ENCODE data around the gene ASPHD2.

The ASPHD2 gene

DNA sequence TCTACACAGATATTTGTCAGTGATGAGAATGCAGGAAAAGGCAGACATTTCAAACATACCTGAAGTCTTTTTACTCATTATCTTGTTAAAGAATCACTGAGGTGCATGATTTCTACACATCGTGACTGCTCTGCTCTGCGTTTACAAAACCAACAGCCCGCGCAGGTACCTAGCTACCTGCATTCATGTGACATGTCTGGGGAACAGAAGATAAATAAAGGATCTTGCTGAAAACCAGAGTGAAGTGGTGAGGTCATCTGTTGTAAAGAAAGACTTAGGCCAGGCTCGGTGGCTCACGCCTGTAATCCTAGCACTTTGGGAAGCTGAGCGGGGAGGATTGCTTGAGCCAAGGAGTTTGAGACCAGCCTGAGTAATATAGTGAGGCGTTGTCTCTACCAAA is 15.7 kb downstream of the ASPHD2 start:
- no peak for DNase-seq (ENCODE audit: low spot score)
- in situ Hi-C loops (cut with MboI; ENCODE audit: low pct_unique_long_range_greater_than_20kb, low sequenced_read_pairs, unreplicated experiment), result no loop called here
- TF ChIP-seq, protein P1, sequence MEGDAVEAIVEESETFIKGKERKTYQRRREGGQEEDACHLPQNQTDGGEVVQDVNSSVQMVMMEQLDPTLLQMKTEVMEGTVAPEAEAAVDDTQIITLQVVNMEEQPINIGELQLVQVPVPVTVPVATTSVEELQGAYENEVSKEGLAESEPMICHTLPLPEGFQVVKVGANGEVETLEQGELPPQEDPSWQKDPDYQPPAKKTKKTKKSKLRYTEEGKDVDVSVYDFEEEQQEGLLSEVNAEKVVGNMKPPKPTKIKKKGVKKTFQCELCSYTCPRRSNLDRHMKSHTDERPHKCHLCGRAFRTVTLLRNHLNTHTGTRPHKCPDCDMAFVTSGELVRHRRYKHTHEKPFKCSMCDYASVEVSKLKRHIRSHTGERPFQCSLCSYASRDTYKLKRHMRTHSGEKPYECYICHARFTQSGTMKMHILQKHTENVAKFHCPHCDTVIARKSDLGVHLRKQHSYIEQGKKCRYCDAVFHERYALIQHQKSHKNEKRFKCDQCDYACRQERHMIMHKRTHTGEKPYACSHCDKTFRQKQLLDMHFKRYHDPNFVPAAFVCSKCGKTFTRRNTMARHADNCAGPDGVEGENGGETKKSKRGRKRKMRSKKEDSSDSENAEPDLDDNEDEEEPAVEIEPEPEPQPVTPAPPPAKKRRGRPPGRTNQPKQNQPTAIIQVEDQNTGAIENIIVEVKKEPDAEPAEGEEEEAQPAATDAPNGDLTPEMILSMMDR (IDR thresholded peaks at IDR 0.05; ENCODE audit: extremely low read depth, insufficient read depth, missing control alignments), result no peak

DNA sequence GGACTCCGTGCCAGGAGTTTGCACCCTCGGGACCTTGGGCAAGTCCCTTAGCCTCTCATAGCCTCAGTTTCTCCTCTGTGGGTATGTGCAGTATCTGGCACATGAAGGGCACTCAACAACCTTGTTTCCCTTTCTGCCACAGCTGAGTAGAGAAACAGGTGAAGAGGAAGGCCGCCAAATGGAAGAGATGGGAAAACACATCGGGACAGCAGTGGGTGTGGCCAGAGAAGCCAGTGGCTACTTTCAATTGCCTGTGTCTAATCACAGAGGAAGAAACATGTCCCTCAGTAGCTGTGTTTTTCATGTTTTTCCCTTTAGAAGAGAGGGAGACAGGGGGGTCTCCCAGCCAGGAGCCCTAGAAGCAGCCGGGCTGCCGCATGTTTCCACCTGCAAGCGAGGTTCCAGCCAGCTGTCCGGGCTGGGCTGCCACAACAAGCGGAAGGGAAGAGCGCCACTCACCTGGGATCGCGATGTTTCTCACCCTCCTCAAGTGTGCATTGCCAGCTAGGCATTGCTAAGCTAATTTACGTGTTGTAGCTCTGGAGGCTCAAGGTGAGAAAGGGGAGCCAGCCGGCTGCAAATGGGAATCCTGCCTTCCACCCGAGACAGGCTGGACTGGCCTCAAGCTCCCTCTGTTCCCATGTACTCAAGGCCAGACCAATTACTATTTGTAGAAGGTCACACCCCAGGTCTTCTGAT is 16.7 kb downstream of the ASPHD2 start:
- in situ Hi-C loops (cut with MboI; ENCODE audit: low pct_unique_long_range_greater_than_20kb, low sequenced_read_pairs, unreplicated experiment), result no loop called here
- TF ChIP-seq, protein P1 (IDR thresholded peaks at IDR 0.05; ENCODE audit: extremely low read depth, insufficient read depth, missing control alignments), result no peak

DNA sequence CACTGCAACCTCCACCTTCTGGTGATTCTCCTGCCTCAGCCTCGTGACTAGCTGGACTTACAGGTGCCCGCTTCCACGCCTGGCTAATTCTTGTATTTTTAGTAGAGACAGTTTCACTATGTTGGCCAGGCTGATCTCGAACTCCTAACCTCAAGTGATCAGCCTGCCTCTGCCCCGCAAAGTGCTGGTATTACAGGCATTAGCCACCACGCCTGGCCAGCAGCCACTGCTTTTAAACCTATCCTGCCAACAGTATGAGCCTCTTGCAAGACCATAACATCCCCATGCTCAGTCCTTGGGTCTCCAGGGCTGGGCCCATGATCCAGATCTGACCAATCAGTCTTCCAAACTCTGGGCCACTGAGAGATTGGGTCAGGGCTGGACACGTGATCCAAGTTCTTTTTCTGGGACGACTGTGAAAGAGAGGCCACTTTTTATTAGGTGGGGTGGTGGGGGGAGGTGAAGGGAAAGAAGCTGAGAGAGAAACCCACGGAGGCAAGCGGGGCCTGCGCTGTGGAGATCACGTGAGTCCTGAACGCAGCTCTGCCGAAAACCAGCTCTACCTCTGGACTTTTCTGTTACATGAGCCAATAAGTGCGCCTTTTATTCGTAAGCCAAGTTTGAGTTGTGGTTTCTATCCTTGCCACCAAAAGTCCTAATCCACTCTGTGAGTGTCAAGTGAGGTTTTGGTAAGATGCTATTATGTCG is 17.9 kb downstream of the ASPHD2 start:
- in situ Hi-C loops (cut with MboI; ENCODE audit: low pct_unique_long_range_greater_than_20kb, low sequenced_read_pairs, unreplicated experiment), result no loop called here
- DNase-seq (ENCODE audit: low spot score), result no peak
- TF ChIP-seq, protein P1 (IDR thresholded peaks at IDR 0.05; ENCODE audit: extremely low read depth, insufficient read depth, missing control alignments), result no peak

More for the DNA sequence above, 16.7 kb downstream of the ASPHD2 start:
- DNase-seq (ENCODE audit: low spot score), result no peak

DNA sequence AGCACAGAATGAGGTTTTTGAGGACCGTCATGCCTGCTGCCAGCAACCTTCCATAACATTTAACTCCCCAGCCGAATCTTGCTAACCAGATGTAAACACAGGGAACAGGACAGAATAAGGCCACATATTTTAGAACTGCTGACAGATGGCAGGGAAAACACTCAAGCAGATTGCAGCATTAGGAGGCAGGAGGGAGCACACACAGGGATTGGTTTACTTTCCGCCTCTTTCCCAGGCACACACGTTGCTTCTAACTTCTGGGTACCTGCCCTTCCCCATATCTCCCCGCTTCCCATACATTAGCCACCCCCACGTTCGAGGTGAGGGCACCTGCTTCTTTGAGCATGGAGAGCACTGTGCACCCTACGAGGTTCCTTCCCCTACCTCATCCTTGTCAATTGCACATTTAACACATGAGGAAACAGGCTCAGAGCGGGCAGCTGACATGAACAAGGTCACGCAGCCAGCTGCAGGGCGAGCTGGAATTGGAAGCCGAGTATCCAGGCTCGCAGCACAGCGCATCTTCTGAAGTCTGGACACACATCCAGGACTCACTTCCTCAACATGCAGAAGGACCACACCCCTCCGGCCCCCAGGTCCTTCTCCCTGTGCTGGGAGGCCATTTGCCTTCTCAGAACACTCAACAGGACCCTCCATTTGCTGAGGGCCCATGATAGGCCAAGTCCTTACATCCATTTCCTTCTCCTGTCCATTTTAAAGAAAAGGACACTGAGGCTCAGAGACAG is 18.7 kb downstream of the ASPHD2 start:
- in situ Hi-C loops (cut with MboI; ENCODE audit: low pct_unique_long_range_greater_than_20kb, low sequenced_read_pairs, unreplicated experiment), result no loop called here
- no peak for DNase-seq (ENCODE audit: low spot score)
- TF ChIP-seq, protein P1 (IDR thresholded peaks at IDR 0.05; ENCODE audit: extremely low read depth, insufficient read depth, missing control alignments), result no peak

DNA sequence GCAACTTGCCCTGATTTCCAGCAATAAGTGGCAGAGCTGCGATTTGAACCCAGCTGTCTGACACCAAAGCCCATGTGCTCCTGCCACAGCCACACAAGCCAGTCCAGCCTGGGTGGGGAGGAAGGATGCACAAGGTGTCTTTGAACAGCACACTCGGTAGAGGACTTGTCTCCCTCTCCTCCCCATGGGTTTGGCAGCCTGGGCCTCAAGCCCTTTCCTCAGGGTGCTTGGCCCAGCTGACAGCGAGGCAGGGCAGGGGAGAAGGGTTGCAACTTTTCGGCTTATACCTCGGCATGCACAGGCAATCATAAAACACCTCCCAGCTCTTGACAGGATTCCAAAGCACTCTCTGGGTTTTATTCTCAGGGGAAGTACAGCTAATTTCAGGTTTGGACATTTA is 19.3 kb downstream of the ASPHD2 start:
- TF ChIP-seq, protein P1 (IDR thresholded peaks at IDR 0.05; ENCODE audit: extremely low read depth, insufficient read depth, missing control alignments), result no peak
- in situ Hi-C loops (cut with MboI; ENCODE audit: low pct_unique_long_range_greater_than_20kb, low sequenced_read_pairs, unreplicated experiment), result no loop called here
- no peak for DNase-seq (ENCODE audit: low spot score)

DNA sequence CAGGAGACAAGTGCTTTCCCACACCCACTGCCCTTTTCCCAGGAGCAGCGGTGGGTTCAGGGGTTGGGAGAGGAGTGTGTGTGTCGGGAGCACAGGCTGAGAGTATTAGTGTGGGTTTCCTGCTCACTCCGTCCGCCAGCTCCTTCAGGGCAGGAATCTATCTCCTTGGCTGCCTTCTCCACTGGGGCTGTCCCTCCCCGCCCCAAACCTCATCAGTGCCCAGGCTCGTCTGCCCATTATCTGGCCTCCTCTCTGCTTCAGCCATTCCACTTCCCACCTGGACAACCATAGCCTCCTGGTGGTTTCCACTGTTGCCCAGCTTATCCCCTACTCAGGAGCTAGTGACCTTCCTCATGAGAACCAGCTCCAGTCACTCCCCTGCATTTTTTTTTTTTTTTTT is 19.9 kb downstream of the ASPHD2 start:
- TF ChIP-seq, protein P1 (IDR thresholded peaks at IDR 0.05; ENCODE audit: extremely low read depth, insufficient read depth, missing control alignments), result no peak
- DNase-seq (ENCODE audit: low spot score), result no peak
- in situ Hi-C loops (cut with MboI; ENCODE audit: low pct_unique_long_range_greater_than_20kb, low sequenced_read_pairs, unreplicated experiment), result no loop called here

All from GM13977 (cell line).